NCI-H226 (cell line): Measurements from ENCODE around the gene UGT1A10.
A peak's percentile ranks its signal among the peaks of the same experiment; 100 is the strongest.
"Not testable (repeated sequence)": the region's sequence is repeated elsewhere in the genome, so short reads cannot be mapped to it uniquely, and the experiment has no call there.

ENCODE experiments used
- DNase-seq: peaks from one replicate; pipeline ENCODE4 v3.0.0-alpha.2; 2015

The UGT1A10 gene

DNA sequence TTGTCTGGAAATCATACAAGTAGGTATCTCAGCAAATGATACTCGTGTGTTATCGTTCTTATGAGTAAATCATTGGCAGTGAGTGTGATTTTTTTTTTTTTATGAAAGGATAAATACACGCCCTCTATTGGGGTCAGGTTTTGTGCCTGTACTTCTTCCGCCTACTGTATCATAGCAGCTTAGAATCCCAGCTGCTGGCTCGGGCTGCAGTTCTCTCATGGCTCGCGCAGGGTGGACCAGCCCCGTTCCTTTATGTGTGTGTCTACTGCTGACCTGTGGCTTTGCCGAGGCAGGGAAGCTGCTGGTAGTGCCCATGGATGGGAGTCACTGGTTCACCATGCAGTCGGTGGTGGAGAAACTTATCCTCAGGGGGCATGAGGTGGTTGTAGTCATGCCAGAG is at the start of gene UGT1A10:
Gene UGT1A10 (plus strand): TSS at position 143 of the 400 bp plus-strand sequence. CDS start 75 bp downstream, at position 218.
- DNase-seq, result not testable (repeated sequence)

GRCh38 chr2:233588400-233588799 is 47.8 kb upstream of the UGT1A10 start:
- no peak for DNase-seq

DNA sequence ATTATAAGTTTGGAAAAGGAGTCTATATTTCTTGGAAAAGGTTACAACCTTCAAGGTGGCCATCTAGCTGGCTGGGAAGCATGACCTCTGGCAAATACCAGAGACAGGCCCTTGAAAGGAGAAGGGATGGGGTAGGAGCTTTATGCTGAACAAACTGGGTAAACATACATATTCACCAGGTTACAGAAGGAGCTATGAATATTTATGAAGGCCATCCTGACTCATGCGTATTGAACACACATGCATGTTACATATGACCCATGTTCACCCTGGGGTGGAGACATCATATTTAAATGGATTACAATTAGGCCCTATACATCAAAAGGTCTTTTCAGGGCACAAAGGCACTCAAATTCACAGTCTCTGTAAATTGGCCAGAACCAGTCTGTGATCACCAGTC is 43.5 kb upstream of the UGT1A10 start:
- not testable (repeated sequence) for DNase-seq

- no peak for DNase-seq
These were observed 43.0 kb upstream of the UGT1A10 start for GRCh38 chr2:233593201-233593600.

DNA sequence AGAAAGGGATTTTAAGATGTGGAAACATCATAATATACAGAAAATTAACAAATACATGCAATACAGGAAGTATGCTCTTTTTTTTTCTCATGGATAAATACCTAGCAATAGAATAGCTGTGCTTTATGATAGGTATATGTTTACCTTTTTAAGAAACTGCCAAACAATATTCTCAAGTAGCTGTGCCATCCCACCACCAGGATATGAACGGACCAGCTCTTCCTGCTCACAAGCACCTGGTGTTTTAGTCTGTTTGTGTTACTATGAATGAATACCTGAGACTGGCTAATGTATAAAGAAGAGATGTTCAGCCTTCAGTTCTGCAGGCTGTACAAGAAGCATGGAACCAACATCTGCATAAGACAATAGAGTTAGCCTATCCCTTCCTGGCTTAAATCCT is 38.7 kb upstream of the UGT1A10 start:
- DNase-seq, result no peak

DNA sequence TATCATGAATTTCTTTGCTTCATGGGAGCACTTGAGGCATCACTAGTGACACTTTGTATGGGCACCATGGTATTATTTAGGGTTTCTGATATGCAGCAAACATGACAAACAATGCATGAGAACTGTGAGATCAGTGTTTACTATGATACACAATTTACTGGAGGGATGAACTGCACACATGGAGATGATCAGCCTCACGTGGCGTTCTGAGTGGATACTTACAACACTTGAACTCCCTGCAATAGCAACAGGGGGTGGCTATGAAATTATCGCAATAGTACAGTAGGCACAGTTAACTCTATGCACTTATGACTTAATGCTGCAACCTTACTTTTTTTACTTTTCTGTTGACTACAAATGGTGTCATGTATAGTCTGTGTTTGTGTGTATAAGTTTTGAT is 37.3 kb upstream of the UGT1A10 start:
- no peak for DNase-seq

GRCh38 chr2:233600386-233600785 is 35.9 kb upstream of the UGT1A10 start:
- peak; percentile 18 for DNase-seq

DNA sequence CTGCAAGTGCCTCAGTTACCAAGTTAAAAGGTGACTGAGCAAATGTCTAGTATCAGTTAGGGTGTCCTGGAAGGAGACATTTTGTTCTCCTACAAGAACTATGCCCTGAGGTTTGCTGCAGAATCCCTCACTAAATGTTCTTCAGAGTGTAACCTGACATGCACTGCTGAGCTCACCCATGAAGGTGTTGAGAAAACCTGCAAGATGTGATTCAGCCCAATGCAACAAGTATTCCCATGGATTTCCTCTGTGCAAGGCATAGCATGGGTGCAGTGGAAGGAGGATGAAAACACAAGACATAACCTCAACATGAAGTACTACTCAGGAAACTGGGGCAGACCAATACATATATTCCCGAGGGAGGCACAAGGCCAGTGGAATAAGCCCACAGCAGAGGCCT is 34.2 kb upstream of the UGT1A10 start:
- no peak for DNase-seq

GRCh38 chr2:233603520-233603919 is 32.7 kb upstream of the UGT1A10 start:
- DNase-seq, result no peak

DNA sequence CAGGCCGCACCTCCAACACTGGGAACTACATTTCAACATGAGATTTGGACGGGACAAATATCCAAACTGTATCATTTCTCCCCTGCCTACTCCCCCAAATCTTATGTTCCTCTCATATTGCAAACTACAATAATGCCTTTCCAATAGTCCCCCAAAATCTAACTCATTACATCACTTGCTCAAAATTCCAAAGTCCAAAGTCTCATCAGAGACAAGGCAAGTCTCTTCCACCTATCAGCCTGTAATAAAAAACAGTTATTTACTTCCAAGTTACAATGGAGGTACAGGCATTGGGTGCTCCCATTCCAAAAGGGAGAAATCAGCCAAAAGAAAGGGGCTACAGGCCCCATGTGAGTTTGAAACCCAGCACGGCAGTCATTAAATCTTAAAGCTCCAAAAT is 31.4 kb upstream of the UGT1A10 start:
- DNase-seq, result no peak

GRCh38 chr2:233605680-233606079 is 30.6 kb upstream of the UGT1A10 start:
- no peak for DNase-seq

DNA sequence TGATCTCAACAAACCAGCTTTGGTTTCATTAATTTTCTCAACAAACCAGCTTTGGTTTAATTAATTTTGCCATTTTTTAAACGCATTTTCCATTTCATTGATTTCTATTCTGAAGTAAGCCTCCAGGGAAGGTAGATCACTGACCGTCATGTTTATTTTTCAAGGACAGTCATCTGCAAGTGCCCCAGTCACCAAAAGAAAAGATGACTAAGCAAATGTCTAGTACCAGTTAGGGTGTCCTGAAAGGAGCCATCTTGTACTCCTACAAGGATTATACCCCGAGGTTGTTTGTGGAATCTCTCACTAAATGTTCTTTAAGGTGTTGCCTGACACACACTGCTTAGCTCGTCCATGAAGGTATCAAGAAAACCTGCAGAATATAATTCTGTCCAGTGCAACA is 25.0 kb upstream of the UGT1A10 start:
- no peak for DNase-seq

- not testable (repeated sequence) for DNase-seq
These were observed 18.8 kb upstream of the UGT1A10 start, which contains the start of gene UGT1A8 for GRCh38 chr2:233617476-233617875. TSS of gene UGT1A8 (plus strand) at chr2:233617633. CDS start at chr2:233617708, 75 bp downstream.

DNA sequence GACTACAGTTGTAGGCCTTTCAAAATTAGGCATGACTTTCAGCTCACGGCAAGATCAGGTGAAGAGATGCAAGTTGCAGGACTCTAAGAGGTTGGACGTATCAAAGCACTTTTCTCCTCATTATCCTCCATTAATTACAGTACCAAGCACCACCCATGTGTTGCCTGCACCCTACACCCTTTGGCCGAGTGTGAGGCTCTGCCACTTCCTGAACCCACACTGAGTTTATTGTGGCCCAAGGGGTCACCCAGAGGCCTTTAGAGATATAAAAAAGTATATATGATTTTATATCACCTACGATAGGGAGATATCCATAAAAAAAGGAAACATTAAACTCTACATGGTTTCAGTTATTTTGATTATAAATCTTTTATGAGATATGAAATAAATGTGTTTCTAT is 16.0 kb upstream of the UGT1A10 start:
- DNase-seq, result no peak

DNA sequence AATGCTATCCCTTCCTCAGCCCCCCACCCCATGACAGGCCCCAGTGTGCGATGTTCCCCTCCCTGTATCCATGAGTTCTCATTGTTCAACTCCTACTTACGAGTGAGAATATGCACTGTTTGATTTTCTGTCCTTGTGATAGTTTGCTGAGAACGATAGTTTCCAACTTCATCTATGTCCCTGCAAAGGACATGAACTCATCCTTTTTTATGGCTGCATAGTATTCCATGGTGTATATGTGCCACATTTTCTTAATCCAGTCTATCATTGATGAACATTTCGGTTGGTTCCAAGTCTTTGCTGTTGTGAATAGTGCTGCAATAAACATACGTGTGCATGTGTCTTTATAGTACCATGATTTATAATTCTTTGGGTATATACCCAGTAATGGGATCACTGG is 14.4 kb upstream of the UGT1A10 start:
- DNase-seq, result not testable (repeated sequence)

GRCh38 chr2:233627331-233628025 is 8.8 kb upstream of the UGT1A10 start:
- no peak for DNase-seq

- no peak for DNase-seq
These were observed 2.6 kb downstream of the UGT1A10 start for GRCh38 chr2:233638836-233639235.

DNA sequence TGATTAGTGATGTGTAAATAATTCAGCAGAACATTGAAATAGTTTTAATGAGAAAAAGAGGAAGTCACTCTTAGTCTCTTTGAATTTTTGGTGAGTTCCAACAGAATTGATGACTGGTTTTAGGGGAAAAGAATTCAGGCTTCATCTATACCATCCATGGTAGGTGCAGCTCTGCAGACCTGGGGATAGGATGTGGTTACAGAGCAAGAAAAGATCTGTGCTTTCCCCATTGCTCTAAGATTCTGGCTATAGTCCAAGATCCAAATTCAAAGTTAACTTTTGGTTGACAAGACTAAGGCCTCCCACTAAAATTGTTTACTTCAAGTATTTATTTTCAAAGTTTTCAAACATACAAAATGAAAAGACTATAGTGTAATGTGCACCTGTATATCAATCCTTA is 3.6 kb downstream of the UGT1A10 start:
- no peak for DNase-seq

GRCh38 chr2:233643128-233643527 is 6.9 kb downstream of the UGT1A10 start:
- peak; percentile 24 for DNase-seq

GRCh38 chr2:233646033-233646432 is 9.8 kb downstream of the UGT1A10 start:
- not testable (repeated sequence) for DNase-seq

DNA sequence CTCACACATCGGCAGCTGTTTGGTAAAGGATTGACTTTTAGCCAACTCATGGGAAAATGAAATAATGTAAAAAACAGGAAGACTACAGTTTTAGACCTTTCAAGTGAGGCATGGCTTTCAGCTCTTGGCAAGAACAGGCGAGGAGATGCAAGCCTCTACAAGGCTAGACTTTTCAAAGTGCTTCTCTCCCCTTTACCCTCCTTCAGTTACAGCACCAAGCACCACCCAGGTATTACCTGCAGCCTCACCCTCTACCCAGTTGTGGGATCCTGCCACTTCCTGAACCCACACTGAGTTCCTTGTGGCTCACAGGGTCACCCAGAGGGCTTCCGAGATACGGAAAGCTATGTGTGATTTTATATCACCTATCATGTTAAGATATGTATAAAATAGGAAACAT is 14.7 kb downstream of the UGT1A10 start:
- DNase-seq, result no peak

- no peak for DNase-seq
These were observed 15.2 kb downstream of the UGT1A10 start for GRCh38 chr2:233651430-233651829.

DNA sequence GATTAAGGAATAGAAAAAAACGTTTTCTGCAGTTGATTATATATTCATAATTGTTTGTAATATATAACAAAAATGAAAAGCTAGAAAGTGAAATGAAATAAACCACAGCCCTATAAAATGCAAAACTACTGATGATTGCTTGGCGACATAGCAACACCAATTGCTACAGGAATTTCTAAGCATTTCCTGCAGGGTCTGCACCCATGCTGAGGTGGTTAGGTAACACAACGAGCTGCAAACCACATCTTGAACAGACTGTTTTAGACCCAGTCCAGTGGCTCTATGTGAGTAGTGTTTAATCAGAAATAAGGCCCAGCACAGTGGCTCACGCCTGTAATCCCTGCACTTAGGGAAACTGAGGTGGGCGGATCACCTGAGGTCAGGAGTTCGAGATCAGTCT is 18.3 kb downstream of the UGT1A10 start:
- DNase-seq, result no peak

- DNase-seq, result no peak
These were observed 18.8 kb downstream of the UGT1A10 start for GRCh38 chr2:233655043-233655442.

DNA sequence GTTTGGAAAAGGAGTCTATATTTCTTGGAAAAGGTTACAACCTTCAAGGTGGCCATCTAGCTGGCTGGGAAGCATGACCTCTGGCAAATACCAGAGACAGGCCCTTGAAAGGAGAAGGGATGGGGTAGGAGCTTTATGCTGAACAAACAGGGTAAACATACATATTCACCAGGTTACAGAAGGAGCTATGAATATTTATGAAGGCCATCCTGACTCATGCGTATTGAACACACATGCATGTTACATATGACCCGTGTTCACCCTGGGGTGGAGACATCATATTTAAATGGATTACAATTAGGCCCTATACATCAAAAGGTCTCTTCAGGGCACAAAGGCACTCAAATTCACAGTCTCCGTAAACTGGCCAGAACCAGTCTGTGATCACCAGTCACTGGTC is 19.7 kb downstream of the UGT1A10 start:
- not testable (repeated sequence) for DNase-seq
